ENCODE data around the gene TACR1.

Gene TACR1

DNA sequence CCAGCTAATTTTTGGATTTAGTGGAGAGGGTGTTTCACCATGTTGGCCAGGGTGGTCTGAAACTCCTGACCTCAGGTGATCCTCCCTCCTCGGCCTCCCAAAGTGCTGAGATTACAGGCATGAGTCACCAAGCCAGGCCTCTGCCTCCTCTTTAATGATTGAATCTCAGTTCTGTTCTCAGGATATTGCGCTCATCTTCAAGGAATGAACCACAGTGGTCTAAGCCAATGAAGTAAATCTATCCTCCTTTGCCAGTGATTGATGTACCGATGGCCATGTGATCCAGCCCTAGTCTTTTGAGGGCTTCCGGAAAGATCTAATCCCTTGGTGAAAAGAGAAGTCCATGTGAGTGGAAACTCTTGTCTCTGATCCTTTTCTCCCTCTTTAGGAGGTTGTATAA is 192.3 kb downstream of the TACR1 start:
- DNase-seq: no peak

- no peak for DNase-seq
Observed at GRCh38 chr2:75006041-75006440, 193.3 kb downstream of the TACR1 start.

DNA sequence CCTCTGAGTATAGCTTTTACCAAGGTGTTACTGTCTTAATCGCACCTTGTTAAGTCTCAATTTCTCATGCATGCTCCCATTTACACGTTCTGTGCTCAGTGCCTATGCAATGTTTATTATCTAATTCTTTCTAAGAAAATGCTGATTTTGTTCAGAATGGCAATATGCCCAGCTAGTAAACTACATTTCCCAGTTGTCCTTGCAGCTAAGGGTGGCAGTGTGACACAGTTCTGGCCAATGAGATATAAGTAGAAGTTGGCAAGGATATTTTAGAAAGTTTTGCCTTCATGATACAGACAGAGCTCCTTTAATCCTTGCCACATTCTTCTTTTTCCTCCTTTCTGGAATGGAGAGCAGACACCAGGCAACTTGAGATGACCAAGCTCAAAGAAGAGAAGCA is 195.5 kb downstream of the TACR1 start:
- DNase-seq: no peak

GRCh38 chr2:75003276-75003675 is 196.0 kb downstream of the TACR1 start:
- DNase-seq: no peak

DNA sequence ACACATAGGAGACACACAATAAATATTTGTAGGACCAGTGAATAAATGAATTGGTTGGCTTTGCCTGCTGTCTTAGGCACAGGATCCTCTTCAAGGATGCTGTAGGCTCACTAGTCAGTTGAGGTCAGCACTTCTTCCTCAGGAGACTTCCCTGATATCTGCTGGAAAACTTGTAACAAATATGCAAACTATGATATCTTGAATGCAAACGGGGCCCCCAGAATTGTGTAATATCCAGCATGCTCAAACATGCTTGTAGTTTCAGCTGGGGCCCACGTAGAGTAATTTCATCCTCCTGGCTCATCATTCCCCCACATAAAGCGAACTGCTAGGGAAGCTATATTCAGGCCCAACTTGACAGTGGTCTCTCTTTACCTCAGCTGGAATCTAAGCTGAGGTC is 197.3 kb downstream of the TACR1 start:
- DNase-seq: no peak

DNA sequence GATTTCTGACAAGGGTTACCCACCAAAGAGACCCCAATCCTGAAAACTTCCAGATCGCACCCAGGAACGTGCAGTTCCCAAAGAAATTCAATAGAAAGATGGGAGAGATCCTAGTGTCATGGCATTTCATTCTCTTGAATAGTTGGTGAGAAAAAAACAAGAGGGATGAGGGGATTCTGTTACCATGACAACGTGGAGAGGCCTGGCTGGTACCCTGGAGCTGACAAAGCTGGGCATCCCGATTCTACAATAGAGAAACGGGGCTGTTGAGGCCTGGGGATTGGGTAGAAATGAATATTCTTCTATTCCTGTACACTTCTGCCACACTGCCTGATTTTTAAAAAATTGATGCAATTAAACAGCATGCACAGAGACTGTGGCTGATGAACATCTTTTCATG is 199.9 kb downstream of the TACR1 start:
- DNase-seq: no peak
